HG03108 (cell line): ENCODE results near the gene L3MBTL3.
"Not testable (repeated sequence)": the region's sequence is repeated elsewhere in the genome, so short reads cannot be mapped to it uniquely, and the experiment has no call there.

Experiments
- ATAC-seq: cut with Tn5 transposase; IDR thresholded peaks from one replicate; pipeline ENCODE4 v1.9.1; 2021; ENCODE audit warnings: moderate library complexity; ENCODE audit not compliant: unreplicated experiment

Gene L3MBTL3

DNA sequence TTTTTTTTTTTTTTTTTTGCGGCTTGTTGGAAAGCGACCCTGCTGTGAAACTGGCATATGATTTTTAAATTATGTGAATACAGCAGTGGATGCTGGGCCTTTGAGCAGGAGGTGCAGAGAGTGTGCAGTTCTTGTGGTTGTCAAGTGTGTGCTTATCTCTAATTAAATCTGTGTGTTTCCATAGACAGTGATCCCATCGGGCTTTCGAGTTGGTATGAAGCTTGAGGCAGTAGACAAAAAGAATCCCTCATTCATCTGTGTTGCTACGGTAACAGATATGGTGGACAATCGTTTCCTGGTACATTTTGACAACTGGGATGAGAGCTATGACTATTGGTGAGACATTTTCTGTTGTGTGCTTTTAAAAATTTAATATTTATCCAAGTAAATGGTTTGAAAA is 52.4 kb downstream of the L3MBTL3 start:
- no peak for ATAC-seq

- ATAC-seq: no peak
These were observed 57.6 kb downstream of the L3MBTL3 start for GRCh38 chr6:130075879-130076460.

GRCh38 chr6:130076512-130076911 is 58.1 kb downstream of the L3MBTL3 start:
- no peak for ATAC-seq

GRCh38 chr6:130090796-130091195 is 72.4 kb downstream of the L3MBTL3 start:
- ATAC-seq: no peak

- ATAC-seq: no peak
These were observed 75.2 kb downstream of the L3MBTL3 start for GRCh38 chr6:130093546-130093945.

DNA sequence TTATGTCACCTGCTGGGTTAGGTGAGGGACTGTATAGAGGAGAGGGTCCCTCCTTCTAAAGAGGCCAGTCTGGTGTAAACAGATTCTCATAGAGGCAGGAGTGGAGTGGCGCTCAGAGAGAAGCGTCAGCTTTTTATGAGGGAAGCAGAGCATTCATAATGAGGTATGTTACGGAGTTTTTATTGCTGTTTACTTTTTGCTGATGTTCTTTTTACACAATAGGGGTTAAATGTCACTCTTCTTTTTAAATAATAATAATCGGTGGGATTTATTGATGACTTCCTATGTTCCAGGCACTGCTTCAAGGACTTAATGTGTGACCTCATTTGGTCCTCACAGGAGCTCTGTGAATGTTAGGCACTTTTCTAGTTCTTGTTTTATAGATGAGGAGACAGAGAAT is 79.9 kb downstream of the L3MBTL3 start:
- no peak for ATAC-seq

- no peak for ATAC-seq
These were observed 80.7 kb downstream of the L3MBTL3 start for GRCh38 chr6:130099119-130099518.

DNA sequence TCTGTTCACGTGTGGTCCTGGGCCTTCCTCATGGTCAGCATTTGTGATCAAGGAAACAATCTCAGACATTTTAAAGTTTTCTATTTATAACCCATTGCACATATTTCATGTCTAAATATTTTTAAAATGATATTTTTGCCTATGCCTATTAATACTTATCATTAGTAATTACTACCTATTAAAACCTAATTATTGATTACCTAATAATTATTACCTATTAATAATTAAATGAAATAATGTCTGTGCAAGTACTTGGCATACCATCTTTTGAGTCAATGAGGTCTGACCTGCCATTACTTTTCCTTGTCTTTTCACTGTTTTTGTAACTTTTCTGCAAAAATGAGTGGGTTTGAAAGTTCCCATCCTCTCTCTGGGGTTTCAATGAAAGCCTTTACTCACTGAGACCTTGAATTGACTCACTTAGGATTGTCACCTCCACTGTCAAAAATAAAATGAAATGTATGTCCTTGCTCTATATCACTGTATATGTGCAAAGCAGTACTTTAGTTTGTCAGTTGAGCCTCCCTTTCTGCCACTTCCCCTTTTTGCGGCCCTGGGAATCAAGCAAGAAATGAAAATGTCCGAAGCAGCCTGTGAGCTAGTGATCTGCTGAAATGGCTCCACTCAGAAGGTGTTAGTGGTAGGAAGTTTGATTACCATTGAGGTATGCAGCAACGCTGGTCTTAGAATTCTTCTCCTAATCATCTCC is 87.8 kb downstream of the L3MBTL3 start:
- peak; percentile 86 for ATAC-seq

DNA sequence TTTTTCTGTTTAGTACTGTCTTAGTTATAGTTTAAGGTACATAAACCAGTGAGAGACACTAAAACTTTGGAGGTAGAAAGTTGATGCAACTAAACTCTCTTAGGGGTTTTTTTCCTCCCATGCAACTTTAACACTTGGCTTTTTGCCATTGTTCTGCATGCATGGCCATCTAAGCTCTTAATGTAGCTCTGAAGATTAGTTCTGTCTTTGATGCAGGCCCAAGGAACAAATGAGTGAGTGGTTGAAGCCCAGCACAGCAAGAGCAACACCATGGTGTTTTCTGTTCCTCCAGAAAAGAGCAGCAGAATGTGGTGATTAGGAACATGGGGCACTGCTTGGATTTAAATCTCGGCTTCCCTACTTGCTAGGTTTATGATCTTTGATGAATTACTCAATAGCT is 89.3 kb downstream of the L3MBTL3 start:
- ATAC-seq: no peak

GRCh38 chr6:130111031-130111430 is 92.7 kb downstream of the L3MBTL3 start:
- no peak for ATAC-seq

- no peak for ATAC-seq
These were observed 94.9 kb downstream of the L3MBTL3 start for GRCh38 chr6:130113201-130113710.

DNA sequence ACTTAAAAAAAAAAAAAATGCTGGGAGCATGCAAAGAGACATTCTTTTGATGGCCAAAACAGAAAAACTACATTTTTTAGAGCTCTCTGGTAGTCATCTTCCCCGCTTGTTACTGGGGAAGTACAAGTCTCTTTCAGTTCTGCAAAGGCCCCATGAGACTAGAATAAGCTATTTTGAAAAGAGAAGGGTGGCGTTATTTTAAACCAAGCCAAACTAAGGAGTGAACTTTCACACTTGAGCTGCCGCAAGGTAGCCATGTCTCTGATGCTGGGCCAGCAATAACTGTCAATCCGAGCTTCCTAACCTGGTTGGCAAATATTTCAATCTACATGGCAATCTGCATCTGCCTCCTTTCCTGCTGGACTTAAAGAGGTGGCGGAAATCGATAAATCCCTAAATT is 96.7 kb downstream of the L3MBTL3 start:
- ATAC-seq: peak; percentile 96

GRCh38 chr6:130116273-130116672 is 97.9 kb downstream of the L3MBTL3 start:
- ATAC-seq: no peak

GRCh38 chr6:130117187-130117701 is 98.9 kb downstream of the L3MBTL3 start:
- not testable (repeated sequence) for ATAC-seq

DNA sequence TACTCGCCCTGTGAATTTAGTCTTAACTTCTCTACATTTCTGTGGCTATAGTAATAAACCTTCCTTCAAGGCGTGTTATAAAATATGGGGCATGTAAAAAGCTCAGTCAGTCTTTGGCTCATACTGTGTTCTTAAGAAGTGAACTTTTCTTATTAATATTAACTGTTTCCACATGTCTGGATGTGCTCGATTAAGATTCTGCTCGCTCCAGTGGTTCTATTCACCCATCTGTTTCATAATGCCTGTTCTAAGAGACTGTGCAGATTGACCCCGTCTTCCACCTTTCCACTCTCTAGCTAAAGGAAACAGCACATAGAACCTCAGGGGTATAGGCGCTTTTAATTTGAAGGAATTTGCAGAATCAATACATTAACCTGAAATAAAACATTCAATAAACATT is 99.9 kb downstream of the L3MBTL3 start:
- no peak for ATAC-seq

GRCh38 chr6:130119211-130119610 is 100.8 kb downstream of the L3MBTL3 start:
- ATAC-seq: no peak

GRCh38 chr6:130120731-130121130 is 102.3 kb downstream of the L3MBTL3 start:
- ATAC-seq: no peak

DNA sequence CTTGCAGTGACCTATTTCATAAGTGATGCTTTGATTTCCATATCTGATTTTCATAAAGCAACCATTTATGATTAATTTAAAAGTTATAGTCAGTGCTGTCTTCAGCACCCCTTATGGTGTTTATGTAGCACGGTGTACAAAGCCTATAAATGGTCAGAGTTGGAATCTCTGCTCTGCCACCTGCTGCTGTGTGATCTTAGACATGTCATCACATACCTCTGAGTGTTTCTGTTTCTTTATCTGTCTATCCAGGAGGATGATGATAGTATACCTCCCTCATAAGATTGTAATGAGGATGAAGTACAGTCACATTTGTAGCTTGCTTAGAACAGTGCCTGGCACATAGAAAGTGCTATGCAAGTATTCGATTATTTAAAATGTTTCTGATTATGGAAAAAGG is 103.9 kb downstream of the L3MBTL3 start:
- no peak for ATAC-seq

DNA sequence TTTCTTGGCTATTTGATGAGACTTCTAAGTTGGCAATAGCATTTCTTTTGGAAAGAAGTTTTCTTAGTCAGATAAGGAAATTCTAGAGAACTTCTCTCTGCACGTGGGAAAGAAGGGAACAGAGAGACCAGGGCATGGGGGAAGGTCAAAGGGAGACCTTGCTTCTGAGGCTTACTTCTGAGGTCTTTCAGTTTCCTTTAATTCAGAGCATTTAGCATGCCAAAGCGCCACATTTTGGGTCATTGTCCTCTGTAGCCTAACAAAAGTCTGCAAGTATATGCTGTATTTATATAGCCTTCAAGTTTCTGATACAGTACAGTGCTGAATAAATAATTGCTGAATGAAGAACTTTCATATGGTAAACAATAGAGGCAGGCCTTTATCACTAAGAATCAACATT is 108.8 kb downstream of the L3MBTL3 start:
- no peak for ATAC-seq

DNA sequence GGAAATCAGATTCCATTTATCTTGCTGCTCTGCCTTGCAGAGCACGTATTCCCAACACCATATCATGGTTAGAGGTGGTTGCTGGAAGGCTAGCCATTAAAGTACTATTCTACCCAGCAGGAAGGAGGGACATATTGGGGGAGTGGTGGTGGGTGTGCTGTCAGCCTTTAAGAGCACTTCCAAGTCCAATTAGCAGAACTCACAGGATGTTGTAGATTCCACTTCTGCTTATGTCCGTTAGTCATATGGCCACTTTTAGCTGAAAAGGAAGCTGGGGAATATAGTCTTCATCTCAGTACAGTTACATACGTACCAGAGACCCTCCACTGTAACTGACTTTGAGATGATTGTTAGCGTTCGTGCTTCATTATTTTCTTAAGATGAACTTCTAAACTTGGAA is 109.9 kb downstream of the L3MBTL3 start:
- no peak for ATAC-seq

- no peak for ATAC-seq
These were observed 111.4 kb downstream of the L3MBTL3 start for GRCh38 chr6:130129762-130130246.

DNA sequence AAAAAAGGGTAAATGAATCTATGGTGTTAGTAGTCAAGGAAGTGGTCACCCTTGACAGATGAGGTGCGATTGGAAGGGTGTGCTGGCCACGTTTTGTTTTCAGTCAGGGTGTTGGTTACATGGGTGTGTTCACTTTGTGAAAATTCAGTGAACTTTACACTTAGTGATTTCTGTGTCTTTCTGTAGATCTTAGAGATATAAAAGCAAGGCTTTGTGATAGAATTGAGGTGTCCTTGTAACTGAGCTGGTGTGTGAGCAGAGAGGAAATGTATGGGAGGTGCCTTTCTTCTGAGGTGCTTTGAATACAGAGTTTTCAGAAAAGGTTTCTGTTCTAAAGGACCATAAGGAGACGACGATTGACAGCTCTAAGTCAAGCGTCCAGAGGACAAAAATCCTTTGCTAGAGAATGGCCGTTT is 113.9 kb downstream of the L3MBTL3 start:
- ATAC-seq: peak; percentile 82
